NCI-H524 (cell line): ENCODE measurements around the gene NCAPH2.
"Not testable (repeated sequence)": the region's sequence is repeated elsewhere in the genome, so short reads cannot be mapped to it uniquely, and the experiment has no call there.

Experiments used
- DNase-seq, 2 experiments: peaks; one replicate each; lab custom pipeline; 2025; lab: John Stamatoyannopoulos, UW

Gene NCAPH2

DNA sequence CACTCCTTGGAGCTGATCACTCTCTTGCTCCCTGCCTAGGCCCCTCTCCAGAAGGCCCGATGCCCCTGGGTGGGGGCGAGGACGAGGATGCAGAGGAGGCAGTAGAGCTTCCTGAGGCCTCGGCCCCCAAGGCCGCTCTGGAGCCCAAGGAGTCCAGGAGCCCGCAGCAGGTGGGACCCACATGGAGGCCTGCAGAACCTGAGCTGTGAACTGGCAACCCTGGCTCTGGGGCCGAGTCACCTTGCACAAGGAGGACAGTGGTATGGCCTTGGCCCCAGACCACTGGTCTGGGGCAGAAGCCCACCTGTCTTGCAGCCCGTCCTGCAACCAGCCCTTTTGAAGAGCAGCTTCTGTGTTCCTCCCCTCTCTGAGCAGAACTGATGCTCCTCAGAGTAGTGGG, 11.1 kb downstream of the NCAPH2 start:
- DNase-seq, result no peak

DNA sequence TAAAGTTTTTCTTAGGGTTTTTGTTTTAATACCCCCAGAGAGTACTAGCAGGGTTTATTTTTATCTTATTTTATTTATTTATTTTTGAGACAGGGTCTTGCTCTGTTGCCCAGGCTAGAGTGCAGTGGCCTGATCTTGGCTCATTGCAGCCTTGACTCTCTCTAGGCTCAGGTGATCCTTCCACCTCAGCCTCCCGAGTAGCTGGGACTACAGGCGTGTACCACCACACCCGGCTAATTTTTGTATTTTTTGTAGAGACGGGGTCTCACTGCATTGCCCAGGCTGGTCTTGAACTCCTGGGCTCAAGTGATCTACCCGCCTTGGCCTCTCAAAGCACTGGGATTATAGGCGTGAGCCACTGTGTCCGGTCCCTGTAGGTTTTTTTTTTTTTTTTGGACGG, 12.2 kb downstream of the NCAPH2 start:
- not testable (repeated sequence) for DNase-seq

DNA sequence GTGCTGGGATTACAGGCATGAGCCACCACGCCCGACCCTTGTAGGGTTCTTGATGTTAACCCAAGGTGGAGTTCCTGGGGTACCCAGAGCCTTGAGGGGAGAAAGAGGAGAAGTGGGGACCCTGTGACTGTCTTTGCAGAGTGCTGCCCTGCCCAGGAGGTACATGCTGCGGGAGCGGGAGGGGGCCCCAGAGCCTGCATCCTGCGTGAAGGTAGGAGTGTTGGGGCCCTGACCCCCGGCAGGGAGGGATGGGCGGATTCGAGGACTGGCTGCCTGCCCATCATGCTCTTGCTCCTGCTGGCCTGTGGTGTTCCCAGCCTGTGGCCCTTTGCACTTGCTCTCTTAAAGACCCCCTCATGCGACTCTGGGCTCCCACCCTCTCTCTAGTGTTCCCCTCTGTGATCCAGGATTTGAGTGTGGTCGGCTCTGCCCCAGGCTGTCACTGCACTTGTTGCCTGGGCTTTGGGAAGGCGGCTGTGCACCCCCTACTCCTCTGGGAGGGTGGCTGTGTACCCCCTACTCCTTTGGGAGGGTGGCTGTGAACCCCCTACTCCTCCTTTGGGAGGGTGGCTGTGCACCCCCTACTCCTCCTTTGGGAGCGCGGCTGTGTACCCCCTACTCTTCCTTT, 12.9 kb downstream of the NCAPH2 start:
- no peak for DNase-seq

DNA sequence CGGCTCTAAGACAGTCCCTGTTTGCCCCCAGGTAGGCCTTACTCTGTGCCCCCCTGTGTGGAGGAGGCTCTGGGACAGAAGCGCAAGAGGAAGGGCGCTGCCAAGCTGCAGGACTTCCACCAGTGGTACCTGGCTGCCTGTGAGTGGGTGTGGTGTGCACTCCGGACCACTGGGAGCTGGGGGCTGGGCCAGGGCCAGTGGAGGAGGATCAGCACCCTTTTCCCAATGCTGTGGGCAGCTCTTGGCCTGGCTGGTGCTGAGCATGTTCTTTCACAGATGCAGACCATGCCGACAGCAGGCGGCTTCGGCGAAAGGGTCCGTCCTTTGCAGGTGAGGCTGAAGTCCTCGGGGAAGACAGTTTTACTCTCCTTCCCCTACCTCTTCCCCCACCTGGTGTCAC, 13.7 kb downstream of the NCAPH2 start:
- DNase-seq, result no peak

DNA sequence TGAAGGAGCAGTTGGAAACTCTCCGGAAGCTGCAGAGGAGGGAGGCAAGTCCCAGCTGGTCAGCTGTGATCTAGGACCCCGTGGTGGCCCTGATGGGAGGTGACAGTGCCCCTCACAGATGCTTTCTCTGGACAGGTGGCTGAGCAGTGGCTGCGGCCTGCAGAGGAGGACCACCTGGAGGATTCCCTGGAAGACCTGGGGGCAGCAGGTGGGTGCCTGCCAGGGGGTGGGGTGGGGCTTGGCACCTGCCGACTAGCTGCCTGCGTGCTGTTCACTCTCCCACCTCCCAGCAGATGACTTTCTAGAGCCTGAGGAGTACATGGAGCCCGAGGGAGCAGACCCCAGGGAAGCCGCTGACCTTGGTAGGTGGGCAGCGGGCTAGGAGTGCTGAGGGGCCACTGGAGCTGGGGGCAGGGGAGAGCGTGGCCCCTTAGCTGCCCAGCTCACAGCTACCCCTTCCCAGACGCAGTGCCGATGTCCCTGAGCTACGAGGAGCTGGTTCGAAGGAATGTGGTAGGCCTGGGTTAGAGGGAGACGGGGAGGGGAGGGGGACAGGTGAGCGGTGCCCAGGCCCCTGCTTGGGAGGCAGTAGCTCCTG, 14.3 kb downstream of the NCAPH2 start:
- DNase-seq, result no peak

DNA sequence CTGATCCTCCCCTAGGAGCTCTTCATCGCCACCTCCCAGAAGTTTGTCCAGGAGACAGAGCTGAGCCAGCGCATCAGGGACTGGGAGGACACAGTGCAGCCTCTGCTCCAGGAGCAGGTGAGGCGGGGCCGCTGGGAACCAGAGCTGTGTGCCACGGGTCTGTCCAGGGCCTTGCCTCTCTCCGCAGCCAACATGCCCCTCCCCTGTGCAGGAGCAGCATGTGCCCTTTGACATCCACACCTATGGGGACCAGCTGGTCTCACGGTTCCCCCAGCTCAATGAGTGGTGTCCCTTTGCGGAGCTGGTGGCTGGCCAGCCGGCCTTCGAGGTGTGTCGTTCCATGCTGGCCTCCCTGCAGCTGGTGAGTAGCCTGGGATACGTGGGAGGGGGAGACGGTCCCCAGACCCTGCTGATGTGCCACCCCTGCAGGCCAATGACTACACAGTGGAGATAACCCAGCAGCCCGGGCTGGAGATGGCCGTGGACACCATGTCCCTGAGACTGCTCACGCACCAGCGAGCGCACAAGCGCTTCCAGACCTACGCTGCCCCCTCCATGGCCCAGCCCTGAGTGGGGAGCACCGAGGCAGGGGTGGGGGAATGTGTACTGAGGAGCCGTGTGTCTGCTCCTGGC, 14.9 kb downstream of the NCAPH2 start:
- DNase-seq, result no peak

DNA sequence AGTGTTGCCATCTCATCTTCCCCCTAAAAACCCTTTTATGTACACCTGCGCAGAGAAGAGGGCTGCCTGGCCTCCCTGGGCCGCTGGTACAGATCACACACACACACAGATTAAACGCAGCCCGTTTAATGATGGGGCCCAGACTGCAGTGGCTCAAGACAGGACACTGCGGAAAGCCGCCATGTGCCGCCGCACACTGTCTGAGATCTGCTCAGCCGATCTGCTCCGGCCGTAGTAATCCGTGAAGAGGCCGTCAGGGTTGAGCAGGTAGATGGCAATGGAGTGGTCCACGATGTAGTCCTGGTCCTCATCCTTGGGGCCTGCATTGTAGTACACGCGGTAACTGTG, 15.4 kb downstream of the NCAPH2 start:
- no peak for DNase-seq

DNA sequence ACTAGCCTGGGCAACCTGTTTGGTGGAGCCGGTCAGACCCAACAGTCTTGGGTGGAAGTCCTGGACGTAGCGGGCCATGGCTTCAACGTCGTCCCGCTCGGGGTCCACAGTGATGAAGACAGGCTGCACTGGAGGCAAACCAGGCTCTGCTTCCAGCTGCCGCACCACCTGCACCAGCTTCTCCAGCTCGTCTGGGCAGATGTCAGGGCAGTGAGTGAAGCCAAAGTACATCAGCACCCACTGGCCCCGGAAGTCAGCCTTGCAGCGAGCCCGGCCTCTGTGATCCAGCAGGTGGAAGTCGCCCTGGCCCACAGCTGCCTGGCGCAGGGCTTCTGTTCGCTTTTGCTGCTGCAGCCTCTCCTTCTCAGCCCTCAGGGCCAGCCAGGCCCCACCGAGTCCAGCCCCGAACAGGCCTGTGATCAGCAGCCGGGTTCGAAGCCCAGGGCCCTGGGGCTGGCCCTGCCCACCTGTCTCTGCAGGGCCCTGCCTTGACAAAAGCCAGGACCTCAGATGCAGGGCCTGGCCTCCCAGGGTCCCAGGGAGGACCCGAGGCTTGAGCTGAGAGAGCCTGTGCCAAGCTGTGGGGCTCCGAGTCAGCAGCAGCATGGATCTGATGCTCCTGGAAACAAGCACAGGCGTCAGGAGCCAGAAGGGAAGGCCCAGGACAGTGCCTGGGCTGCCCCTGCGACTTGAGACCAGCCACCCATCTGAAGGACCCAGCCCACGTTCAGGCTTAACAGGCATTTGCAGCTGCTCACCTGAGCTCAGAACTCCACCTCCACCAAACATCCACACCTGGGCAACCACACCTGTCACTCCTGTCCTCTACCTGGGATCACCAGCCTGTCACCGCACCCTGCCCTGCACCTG, 16.0 kb downstream of the NCAPH2 start:
- peak in 1 of 2 experiments; percentile 32 for DNase-seq

DNA sequence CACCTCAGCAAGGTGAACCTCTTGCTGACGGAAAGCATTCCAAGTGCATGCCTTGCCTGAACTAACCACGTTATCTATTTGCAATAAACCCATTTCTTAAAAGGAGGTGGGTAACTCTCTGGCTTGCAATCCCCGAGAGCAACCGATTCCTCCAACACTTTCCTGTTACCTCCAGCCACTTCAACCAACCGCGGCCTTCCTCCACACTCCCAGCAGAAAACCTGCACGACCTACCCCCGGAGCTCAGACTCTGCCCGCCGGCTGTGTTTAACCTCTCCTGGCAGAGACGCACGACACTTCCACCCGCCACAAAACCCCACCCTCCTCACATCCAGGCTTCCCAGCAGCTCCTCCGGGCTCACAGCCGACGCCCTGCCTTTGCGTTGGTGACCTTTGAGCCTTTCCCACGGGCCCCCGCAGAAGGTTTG, 16.7 kb downstream of the NCAPH2 start:
- DNase-seq, result no peak

DNA sequence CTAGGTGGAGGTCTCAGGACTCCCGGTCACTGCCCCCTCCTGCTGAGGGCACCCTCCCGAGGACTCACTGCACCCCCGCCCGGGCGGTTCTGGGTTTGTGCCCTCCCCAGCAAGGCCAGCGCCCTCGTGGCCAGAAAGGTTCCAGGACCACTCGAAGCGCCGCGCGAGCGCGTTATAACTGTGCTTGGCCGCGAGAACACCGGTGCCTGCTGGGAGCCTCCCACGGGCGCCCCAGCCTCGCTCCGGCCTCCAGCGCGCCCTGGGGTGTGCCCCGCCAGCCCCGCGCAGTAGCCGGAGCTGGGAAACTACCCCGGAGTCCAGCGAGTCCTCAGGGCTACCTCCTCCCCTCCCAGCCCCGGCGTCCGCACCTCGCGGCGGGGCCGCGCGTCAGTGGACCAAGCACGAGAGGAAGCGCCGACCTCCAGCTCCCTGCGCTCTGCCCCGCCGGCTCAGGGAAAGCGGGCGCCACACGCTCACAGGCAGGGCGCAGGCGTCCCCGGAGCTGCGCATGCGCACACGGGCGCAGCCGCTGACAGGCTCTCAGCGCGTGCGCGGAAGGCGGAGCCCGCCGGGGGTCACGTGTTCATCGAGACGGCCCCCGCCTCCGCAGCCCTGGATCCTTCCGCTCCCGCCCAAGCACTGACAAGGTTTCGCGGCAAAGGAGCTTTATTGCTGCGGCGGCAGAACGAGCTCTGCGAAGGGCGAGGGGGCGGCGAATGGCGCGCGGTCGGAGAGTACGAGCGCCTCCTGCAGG, 17.3 kb downstream of the NCAPH2 start, which contains the start of gene SCO2:
TSS of gene SCO2 (minus strand) at position 495 of the 754 bp plus-strand sequence. CDS start 1,187 bp downstream, outside the sequence.
- peak; percentile 91 to 98 for DNase-seq

DNA sequence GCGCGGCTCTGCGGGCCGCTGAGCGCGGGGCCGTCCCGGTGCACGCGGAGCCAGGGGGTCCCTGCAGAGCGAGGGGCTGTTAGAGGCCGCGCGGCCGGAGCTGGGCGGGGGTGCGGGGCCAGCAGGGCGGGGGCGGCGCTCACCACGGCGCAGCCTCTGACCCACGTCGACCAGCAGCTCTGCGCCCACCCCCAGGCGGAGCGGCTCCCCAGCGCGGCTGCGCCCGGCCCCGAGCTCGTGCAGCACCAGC, 17.8 kb downstream of the NCAPH2 start:
- DNase-seq, result no peak

DNA sequence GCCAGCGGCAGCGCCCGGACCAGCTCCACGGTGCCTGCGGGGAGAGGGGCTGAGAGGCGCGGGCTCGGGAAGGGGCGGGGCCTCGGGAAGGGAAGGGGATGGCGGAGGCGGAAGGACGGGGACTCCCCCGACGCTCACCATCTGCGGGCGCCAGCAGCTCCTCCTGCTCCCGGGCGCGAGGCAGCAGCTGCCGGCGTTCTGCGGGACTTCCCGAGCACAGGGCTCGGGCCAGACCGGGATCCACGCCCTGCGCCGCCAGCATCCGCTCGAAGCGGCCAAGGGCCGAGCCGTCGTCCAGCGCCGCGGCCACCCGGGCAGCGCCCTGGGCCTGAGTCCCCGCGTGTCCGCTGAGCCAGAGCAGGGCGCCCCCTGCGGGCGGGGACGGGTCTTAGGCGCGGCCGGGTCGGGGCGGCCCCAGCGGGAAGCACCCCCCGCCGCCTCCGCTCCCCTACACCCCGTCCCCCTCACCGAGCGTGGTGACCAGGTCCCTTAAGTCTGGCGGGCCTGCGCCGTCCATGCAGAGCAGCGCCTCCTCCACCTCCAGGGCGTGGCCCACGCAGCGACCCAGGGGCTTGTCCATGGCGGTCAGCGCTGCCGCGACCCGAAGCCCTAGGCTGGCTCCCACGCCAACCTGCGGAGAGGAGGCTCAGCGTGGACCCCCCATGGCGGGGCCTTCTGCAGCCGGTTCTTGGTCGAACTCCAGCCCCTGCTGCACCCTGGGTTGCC, 18.2 kb downstream of the NCAPH2 start:
- DNase-seq, result peak; percentile 63 to 74

DNA sequence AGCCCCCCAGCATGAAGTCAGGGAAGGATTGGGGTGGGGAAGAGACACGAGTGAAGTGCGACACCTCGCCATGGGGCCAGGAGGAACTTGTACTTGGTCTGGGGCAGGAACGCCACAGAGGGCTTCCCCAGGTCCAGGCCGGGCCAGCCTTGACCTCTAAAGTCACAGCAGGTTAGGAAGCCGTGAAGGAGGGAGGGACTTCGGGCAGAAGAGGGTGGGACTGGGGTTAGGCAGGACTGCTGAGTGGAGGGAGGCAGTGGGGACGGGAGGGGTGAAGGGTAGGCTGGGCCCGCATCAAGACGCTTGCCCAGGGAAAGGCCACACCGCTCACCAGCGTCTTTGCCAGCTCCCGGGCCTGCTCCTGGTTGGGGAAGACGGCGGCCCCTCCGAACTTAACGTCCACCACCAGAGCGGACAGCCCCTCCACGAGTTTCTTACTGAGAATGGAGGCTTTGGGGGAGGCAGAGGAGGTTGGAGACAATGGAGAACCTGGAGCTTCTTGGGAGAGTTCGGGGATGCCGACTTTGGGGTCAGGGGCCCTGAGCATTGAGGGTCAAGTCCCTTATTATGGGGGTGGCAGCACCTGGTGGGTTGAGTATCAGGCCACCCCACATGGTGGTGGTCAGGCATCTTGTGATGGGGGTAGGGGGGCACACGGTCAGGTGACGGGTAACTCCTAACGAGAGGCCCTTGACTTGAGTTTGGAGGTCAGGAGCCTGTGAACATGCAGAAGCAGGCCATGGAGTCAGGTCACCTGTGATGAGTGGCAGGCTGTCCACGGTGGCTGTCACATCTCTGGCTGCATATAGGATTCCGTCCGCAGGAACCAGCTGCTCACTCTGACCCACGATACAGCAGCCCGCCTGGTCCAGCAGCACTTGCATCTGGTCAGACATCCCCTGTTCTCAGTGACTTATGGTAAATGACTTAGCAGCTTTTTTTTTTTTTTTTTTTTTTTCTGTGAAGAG, 19.1 kb downstream of the NCAPH2 start:
- DNase-seq, result peak in 1 of 2 experiments; percentile 16

DNA sequence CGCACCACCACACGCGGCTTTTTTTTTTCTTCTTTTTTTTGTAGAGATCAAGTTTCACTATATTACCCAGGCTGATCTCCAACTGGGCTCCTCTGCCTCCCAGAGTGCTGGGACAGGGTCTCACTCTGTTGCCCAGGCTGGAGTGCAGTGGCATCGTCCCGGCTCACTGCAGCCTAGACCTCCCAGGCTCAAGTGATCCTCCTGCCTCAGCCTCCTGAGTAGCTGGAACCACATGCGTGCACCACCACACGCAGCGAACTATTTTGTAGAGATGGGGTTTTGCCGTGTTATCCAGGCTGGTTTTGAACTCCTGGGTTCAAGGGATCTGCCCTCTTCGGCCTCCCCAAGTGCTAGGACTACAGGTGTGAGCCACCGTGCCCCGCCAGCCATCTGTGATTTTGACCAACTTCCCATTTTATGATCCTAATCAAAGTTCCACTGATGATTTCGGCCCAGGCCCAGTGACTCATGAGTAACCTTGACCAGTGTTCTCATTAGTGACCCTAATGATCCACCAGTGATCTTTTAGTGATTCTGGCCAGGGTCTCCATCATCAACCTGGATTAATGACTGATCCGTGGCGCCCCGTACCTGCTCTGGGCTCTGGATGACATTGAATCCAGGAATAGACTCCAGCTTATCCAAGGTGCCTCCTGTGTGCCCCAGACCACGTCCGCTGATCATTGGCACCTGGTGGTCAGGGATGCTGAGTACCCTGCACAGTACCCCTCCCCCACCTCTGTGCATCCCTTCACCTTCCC, 20.1 kb downstream of the NCAPH2 start:
- peak in 1 of 2 experiments; percentile 33 for DNase-seq

DNA sequence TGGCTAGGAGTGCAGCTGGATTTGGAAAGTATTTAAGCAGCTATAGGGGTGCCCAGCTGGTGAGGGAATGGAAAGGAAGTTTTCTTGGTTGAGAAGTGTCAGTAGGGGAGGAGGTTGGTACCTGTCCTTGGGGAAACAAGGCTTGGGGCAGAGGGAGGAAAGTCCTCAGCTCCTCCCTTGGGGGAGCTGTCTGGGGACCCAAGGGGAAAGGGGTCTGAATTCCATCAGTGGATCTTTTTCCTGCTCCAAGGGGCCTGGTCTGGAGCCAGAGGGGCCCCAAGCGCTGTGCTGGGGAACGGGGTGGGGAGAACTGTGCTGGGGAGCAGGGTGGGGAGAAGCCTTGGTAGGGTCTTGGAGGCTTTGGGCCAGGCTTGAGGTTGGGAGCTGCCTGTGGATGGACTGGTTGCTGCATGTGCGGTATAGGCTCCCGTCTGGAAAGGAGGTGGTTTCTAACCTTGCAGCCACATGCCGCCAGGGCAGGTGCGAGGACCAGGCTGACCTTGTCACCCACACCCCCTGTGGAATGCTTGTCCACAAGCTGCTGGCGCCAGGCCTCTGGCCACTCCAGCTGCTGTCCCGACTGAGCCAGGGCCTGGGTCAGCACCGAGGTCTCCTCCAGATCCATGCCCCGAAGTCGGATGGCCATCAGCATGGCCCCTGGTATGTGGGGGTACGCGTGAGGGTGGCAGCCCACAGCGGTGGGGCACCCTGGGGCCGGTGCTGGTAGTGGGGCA, 20.8 kb downstream of the NCAPH2 start:
- no peak for DNase-seq

DNA sequence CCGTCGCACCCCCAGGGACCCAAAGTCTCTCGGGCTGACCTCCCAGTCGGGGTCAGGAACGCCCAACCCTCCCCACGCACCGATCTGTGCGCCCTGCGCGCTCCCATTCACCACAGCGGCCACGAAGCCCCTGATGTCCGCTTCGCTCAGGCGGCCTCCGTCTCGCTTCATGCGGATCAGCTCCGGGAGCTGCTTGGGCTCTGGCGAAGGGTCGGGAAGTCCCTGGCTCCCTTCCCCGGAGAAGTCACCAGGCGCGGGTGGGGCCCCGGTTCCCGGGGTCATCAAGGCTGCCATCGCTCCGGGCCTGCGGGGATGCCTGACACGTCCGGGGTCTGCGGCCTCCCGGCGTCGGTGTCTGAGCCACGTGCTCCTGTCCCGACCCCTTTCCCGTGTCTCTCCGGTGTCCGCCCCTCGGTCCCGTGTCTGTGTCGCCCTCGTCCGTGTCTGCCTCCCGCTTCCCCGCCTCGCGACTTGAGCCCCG, 21.4 kb downstream of the NCAPH2 start:
- DNase-seq, result no peak

DNA sequence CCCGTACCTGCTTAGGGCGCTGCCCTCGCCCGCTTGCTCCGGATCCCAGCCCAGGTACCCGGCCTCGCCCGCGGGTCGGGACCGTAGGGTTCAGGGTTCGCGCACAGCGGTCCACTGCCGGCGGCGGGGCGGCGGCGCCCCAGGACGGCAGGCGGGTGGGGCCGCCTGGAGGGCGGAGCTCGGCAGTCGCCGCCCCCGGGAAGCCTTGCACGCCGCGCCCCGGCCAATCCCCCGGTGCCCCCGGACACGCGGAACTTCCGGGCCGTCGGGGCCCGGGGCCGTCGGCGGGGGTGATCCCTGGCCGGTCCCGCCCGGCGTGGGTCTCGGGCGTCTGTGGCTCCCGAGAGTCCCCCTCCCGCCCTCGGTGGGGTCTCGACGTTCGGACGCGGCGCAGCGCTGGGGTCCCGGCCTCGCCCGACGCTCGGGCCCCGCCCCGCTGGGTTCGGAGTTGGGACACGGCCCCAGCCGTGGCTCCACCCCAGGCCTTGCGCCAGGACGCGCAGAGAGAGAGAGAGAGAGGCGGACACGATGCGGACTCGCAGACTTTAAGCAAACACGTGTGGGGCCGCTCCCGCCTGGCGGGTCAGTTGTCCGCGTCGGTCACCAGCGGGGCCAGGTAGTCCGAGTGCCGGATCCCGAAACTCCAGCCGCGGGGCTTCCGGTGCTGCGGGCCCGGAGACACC, 22.0 kb downstream of the NCAPH2 start, which contains the start of gene TYMP:
TSS of gene TYMP (minus strand) at position 116 of the 683 bp plus-strand sequence. CDS start 303 bp downstream, outside the sequence.
- DNase-seq, result no peak

DNA sequence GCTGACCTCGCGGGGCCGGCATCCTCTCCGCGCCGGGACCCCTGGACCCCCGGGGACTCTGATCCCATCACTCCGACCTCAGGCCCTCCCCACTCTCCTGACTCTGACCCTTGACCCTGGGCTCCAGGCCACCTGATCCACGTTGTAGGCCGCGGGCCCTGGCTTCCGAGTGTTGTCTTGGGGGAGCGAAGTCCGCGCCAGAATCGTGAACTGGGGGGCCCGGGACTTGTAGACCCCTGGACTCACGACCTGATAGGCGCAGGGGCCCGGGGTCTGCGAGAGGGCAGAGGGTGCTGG, 22.5 kb downstream of the NCAPH2 start:
- no peak for DNase-seq
